KMS-11 (cell line): ENCODE measurements around the gene PDZD8.

Experiments
- H2AFZ ChIP-seq: fragments of 200-600 bp; sonication (generic); 2 replicates; pipeline ENCODE4 v1.6.1; 2016; ENCODE audit warnings: antibody characterized with exemption, mixed run types, low read depth
- H3K27ac ChIP-seq: fragments of 200-600 bp; sonication (generic); 2 replicates; pipeline ENCODE4 v1.6.1; 2016; ENCODE audit warnings: mild to moderate bottlenecking, mixed run types
- H3K27me3 ChIP-seq: fragments of 200-600 bp; sonication (generic); 2 replicates; pipeline ENCODE4 v1.6.1; 2017; ENCODE audit warnings: mild to moderate bottlenecking, low read depth, mixed run types, moderate library complexity; ENCODE audit not compliant: insufficient read depth
- H3K36me3 ChIP-seq: fragments of 200-600 bp; sonication (generic); 2 replicates; pipeline ENCODE4 v1.6.1; 2017; ENCODE audit warnings: mild to moderate bottlenecking, mixed run types; ENCODE audit not compliant: insufficient read depth
- H3K4me1 ChIP-seq: fragments of 200-600 bp; sonication (generic); 2 replicates; pipeline ENCODE4 v1.6.1; 2016; ENCODE audit warnings: mild to moderate bottlenecking, low read depth, mixed run types; ENCODE audit not compliant: poor library complexity, severe bottlenecking
- H3K4me2 ChIP-seq: fragments of 200-600 bp; sonication (generic); 2 replicates; pipeline ENCODE4 v1.7.0; 2016; ENCODE audit warnings: mild to moderate bottlenecking, mixed run types
- H3K4me3 ChIP-seq: fragments of 200-600 bp; sonication (generic); IDR thresholded peaks from 2 replicates; pipeline ENCODE4 v1.6.1; 2017; ENCODE audit warnings: low read depth, low read length, mixed read lengths; ENCODE audit not compliant: insufficient read depth
- H3K79me2 ChIP-seq: fragments of 200-600 bp; sonication (generic); 2 replicates; pipeline ENCODE4 v1.6.1; 2016; ENCODE audit warnings: low read depth, mixed run types; ENCODE audit not compliant: insufficient read depth
- H3K9ac ChIP-seq: fragments of 200-600 bp; sonication (generic); 2 replicates; pipeline ENCODE4 v1.6.1; 2016; ENCODE audit warnings: mild to moderate bottlenecking, mixed run types
- H4K20me1 ChIP-seq: fragments of 200-600 bp; sonication (generic); 2 replicates; pipeline ENCODE4 v1.6.1; 2016; ENCODE audit warnings: mild to moderate bottlenecking, mixed run types; ENCODE audit not compliant: insufficient read depth
- CTCF ChIP-seq: fragments of 200-600 bp; sonication (generic); conservative IDR thresholded peaks from 2 replicates; pipeline ENCODE4 v1.6.1; 2017; ENCODE audit warnings: low read depth, mild to moderate bottlenecking, antibody characterized with exemption, low read length, moderate library complexity, mixed read lengths

The PDZD8 gene

GRCh38 chr10:117275121-117275520 is 100.1 kb downstream of the PDZD8 start:
- no peaks in the 10 kb centered on the region for H3K27me3 ChIP-seq

GRCh38 chr10:117274509-117274908 is 100.7 kb downstream of the PDZD8 start:
- Histone ChIP-seq H3K36me3 (no peaks in the 10 kb centered on the region), H3K4me3 (no peak overlapping the region), H4K20me1 (no peaks in the 10 kb centered on the region), H3K9ac (no peak overlapping the region), H2AFZ (no peak overlapping the region), H3K4me1 (no peaks in the 10 kb centered on the region), H3K79me2 (no peaks in the 10 kb centered on the region), H3K27ac (no peak overlapping the region), H3K27me3 (no peaks in the 10 kb centered on the region), H3K4me2 (no peak overlapping the region)
- no peak for TF ChIP-seq CTCF

More at GRCh38 chr10:117275121-117275520, 100.1 kb downstream of the PDZD8 start:
- H3K79me2 ChIP-seq = no peaks in the 10 kb centered on the region
- H3K36me3 ChIP-seq = no peaks in the 10 kb centered on the region
- no peaks in the 10 kb centered on the region for H4K20me1 ChIP-seq
- H2AFZ ChIP-seq = no peak overlapping the region
- no peak overlapping the region for H3K4me2 ChIP-seq
- TF ChIP-seq CTCF = no peak
- no peak overlapping the region for H3K4me3 ChIP-seq
- no peaks in the 10 kb centered on the region for H3K4me1 ChIP-seq
- H3K9ac ChIP-seq = no peak overlapping the region
- no peak overlapping the region for H3K27ac ChIP-seq

- H3K4me2 ChIP-seq = no peak overlapping the region
- no peaks in the 10 kb centered on the region for H3K79me2 ChIP-seq
- no peak for TF ChIP-seq CTCF
- no peaks in the 10 kb centered on the region for H3K4me1 ChIP-seq
- H3K4me3 ChIP-seq = no peak overlapping the region
- no peaks in the 10 kb centered on the region for H3K36me3 ChIP-seq
- no peak overlapping the region for H3K9ac ChIP-seq
- no peak overlapping the region for H2AFZ ChIP-seq
- no peaks in the 10 kb centered on the region for H3K27me3 ChIP-seq
- no peak overlapping the region for H3K27ac ChIP-seq
- H4K20me1 ChIP-seq = no peaks in the 10 kb centered on the region
Observed at GRCh38 chr10:117273980-117274379, 101.3 kb downstream of the PDZD8 start.

- TF ChIP-seq CTCF = no peak
Observed at GRCh38 chr10:117272195-117273076, 102.8 kb downstream of the PDZD8 start.

More at GRCh38 chr10:117272195-117273076, 102.8 kb downstream of the PDZD8 start:
- Histone ChIP-seq H3K9ac (no peak overlapping the region), H4K20me1 (no peaks in the 10 kb centered on the region), H3K79me2 (no peaks in the 10 kb centered on the region), H3K4me2 (no peak overlapping the region), H3K27ac (no peak overlapping the region), H3K4me1 (no peaks in the 10 kb centered on the region), H3K36me3 (no peaks in the 10 kb centered on the region), H2AFZ (no peak overlapping the region), H3K27me3 (no peaks in the 10 kb centered on the region), H3K4me3 (no peak overlapping the region)
